ENCODE results near the gene EMB.
"Not testable (repeated sequence)": the region's sequence is repeated elsewhere in the genome, so short reads cannot be mapped to it uniquely, and the experiment has no call there.

The EMB gene

GRCh38 chr5:50369287-50370033, 71.6 kb downstream of the EMB start:
- not testable (repeated sequence) for H4K91ac ChIP-seq (ENCODE audit: low read depth, low read length); H2AFZ ChIP-seq (ENCODE audit: insufficient read depth, low read length, poor library complexity); H2AK5ac ChIP-seq (ENCODE audit: low read length); H2BK12ac ChIP-seq (ENCODE audit: low read length); H3K9me3 ChIP-seq (ENCODE audit: insufficient read depth, low read depth, low read length); H3K27ac ChIP-seq (ENCODE audit: low read depth, low read length); H2BK120ac ChIP-seq (ENCODE audit: insufficient read depth, low read length, poor library complexity); H3K4ac ChIP-seq (ENCODE audit: low read depth, low read length); H3K4me2 ChIP-seq (ENCODE audit: low read length); H3K79me2 ChIP-seq (ENCODE audit: control insufficient read depth, insufficient read depth, low read length, poor library complexity); DNase-seq; H3K14ac ChIP-seq (ENCODE audit: low read length); H3K36me3 ChIP-seq (ENCODE audit: control insufficient read depth in 1 of 2, insufficient read depth in 2 of 2, low read length in 2 of 2); H2BK5ac ChIP-seq (ENCODE audit: low read depth, low read length, poor library complexity); H3K27me3 ChIP-seq (ENCODE audit: insufficient read depth, low read length); H3K18ac ChIP-seq (ENCODE audit: low read length); H3K9ac ChIP-seq (ENCODE audit: low read length); H3K4me3 ChIP-seq (ENCODE audit: low read depth, low read length); H3K79me1 ChIP-seq (ENCODE audit: low read length); H3K4me1 ChIP-seq (ENCODE audit: control insufficient read depth in 1 of 2, insufficient read depth in 2 of 2, low read length in 2 of 2); H4K8ac ChIP-seq (ENCODE audit: low read depth, low read length); H3K23ac ChIP-seq (ENCODE audit: low read length); H4K12ac ChIP-seq (ENCODE audit: low read depth, low read length)
- WGBS (ENCODE audit: extremely low coverage, insufficient coverage, insufficient read length): no CpG with 5 or more reads among the region's 16 CpGs

GRCh38 chr5:50365426-50366251, 75.4 kb downstream of the EMB start:
- H3K36me3 ChIP-seq (ENCODE audit: control insufficient read depth in 1 of 2, insufficient read depth in 2 of 2, low read length in 2 of 2): no peaks in the 10 kb centered on the region
- H4K91ac ChIP-seq (ENCODE audit: low read depth, low read length): no peak overlapping the region
- H3K4me1 ChIP-seq (ENCODE audit: control insufficient read depth in 1 of 2, insufficient read depth in 2 of 2, low read length in 2 of 2): no peaks in the 10 kb centered on the region
- no peak overlapping the region for H3K14ac ChIP-seq (ENCODE audit: low read length)
- no peak overlapping the region for H3K4ac ChIP-seq (ENCODE audit: low read depth, low read length)
- no peaks in the 10 kb centered on the region for H3K27me3 ChIP-seq (ENCODE audit: insufficient read depth, low read length)
- H2BK120ac ChIP-seq (ENCODE audit: insufficient read depth, low read length, poor library complexity): no peak overlapping the region
- no peak overlapping the region for H2BK12ac ChIP-seq (ENCODE audit: low read length)
- peaks cover 6% of the 10 kb centered on the region for H3K9me3 ChIP-seq (ENCODE audit: insufficient read depth, low read depth, low read length)
- no peak for DNase-seq
- no CpG with 5 or more reads among the region's 8 CpGs for WGBS (ENCODE audit: extremely low coverage, insufficient coverage, insufficient read length)
- H3K79me1 ChIP-seq (ENCODE audit: low read length): no peaks in the 10 kb centered on the region
- H3K18ac ChIP-seq (ENCODE audit: low read length): no peak overlapping the region
- no peak overlapping the region for H3K27ac ChIP-seq (ENCODE audit: low read depth, low read length)
- H4K8ac ChIP-seq (ENCODE audit: low read depth, low read length): no peak overlapping the region
- no peaks in the 10 kb centered on the region for H3K79me2 ChIP-seq (ENCODE audit: control insufficient read depth, insufficient read depth, low read length, poor library complexity)
- H3K23ac ChIP-seq (ENCODE audit: low read length): no peak overlapping the region
- no peak overlapping the region for H3K4me2 ChIP-seq (ENCODE audit: low read length)
- H2AK5ac ChIP-seq (ENCODE audit: low read length): no peak overlapping the region
- H3K9ac ChIP-seq (ENCODE audit: low read length): no peak overlapping the region
- no peak overlapping the region for H2AFZ ChIP-seq (ENCODE audit: insufficient read depth, low read length, poor library complexity)
- no peak overlapping the region for H4K12ac ChIP-seq (ENCODE audit: low read depth, low read length)
- H3K4me3 ChIP-seq (ENCODE audit: low read depth, low read length): no peak overlapping the region
- H2BK5ac ChIP-seq (ENCODE audit: low read depth, low read length, poor library complexity): no peak overlapping the region

DNA sequence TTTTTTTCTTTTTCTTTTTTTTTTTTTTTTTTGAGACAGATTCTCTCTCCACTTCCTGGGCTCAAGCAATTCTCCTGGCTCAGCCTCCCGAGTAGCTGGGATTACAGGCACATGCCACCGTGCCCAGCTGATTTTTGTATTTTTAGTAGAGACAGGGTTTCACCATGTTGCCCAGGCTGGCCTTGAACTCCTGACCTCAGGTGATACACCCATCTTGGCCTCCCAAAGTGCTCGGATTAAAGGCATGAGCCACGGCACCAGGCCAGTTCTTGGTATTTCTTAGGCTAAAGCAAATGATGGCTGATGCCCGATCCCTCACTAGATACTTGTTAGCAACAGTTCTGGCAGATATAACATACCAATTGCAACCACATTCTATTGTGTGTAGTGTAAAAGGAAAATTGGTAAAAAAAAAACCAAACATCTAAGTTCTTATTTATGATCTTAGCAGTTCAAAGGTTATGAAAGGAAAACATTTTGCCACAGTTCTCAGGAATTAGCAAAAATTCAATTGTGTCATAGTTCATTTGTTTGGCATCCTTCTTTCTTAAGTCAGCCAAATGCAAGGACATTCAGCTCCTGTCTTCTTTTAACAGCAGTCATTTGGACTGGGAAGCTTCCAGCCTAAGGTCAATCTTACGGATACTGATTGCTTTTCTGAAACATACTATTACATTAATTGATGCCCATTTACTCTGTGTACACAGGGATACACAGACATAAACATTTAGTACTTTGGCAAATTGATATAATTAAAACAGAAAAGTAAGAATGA, 76.4 kb downstream of the EMB start:
- H3K27me3 ChIP-seq (ENCODE audit: insufficient read depth, low read length); H3K23ac ChIP-seq (ENCODE audit: low read length); H2AK5ac ChIP-seq (ENCODE audit: low read length); H3K36me3 ChIP-seq (ENCODE audit: control insufficient read depth in 1 of 2, insufficient read depth in 2 of 2, low read length in 2 of 2); H4K8ac ChIP-seq (ENCODE audit: low read depth, low read length); H3K4ac ChIP-seq (ENCODE audit: low read depth, low read length); H3K14ac ChIP-seq (ENCODE audit: low read length); H3K9me3 ChIP-seq (ENCODE audit: insufficient read depth, low read depth, low read length); H3K27ac ChIP-seq (ENCODE audit: low read depth, low read length); H3K9ac ChIP-seq (ENCODE audit: low read length); H2BK5ac ChIP-seq (ENCODE audit: low read depth, low read length, poor library complexity); H4K91ac ChIP-seq (ENCODE audit: low read depth, low read length); H3K4me1 ChIP-seq (ENCODE audit: control insufficient read depth in 1 of 2, insufficient read depth in 2 of 2, low read length in 2 of 2); H3K79me2 ChIP-seq (ENCODE audit: control insufficient read depth, insufficient read depth, low read length, poor library complexity); H2BK12ac ChIP-seq (ENCODE audit: low read length); H2AFZ ChIP-seq (ENCODE audit: insufficient read depth, low read length, poor library complexity); H2BK120ac ChIP-seq (ENCODE audit: insufficient read depth, low read length, poor library complexity); H3K4me2 ChIP-seq (ENCODE audit: low read length); H3K4me3 ChIP-seq (ENCODE audit: low read depth, low read length); H3K18ac ChIP-seq (ENCODE audit: low read length); DNase-seq; H4K12ac ChIP-seq (ENCODE audit: low read depth, low read length); H3K79me1 ChIP-seq (ENCODE audit: low read length): not testable (repeated sequence)
- no CpG with 5 or more reads among the region's 6 CpGs for WGBS (ENCODE audit: extremely low coverage, insufficient coverage, insufficient read length)

- Histone ChIP-seq H3K23ac (ENCODE audit: low read length) (no peak overlapping the region), H3K79me2 (ENCODE audit: control insufficient read depth, insufficient read depth, low read length, poor library complexity) (no peaks in the 10 kb centered on the region), H3K4ac (ENCODE audit: low read depth, low read length) (no peak overlapping the region), H3K14ac (ENCODE audit: low read length) (no peak overlapping the region), H3K18ac (ENCODE audit: low read length) (no peak overlapping the region), H3K9ac (ENCODE audit: low read length) (no peak overlapping the region), H3K36me3 (ENCODE audit: control insufficient read depth in 1 of 2, insufficient read depth in 2 of 2, low read length in 2 of 2) (no peaks in the 10 kb centered on the region), H4K12ac (ENCODE audit: low read depth, low read length) (no peak overlapping the region), H3K79me1 (ENCODE audit: low read length) (no peaks in the 10 kb centered on the region), H4K8ac (ENCODE audit: low read depth, low read length) (no peak overlapping the region), H3K27me3 (ENCODE audit: insufficient read depth, low read length) (no peaks in the 10 kb centered on the region), H2BK5ac (ENCODE audit: low read depth, low read length, poor library complexity) (no peak overlapping the region), H3K9me3 (ENCODE audit: insufficient read depth, low read depth, low read length) (no peaks in the 10 kb centered on the region), H3K4me3 (ENCODE audit: low read depth, low read length) (no peak overlapping the region), H3K4me2 (ENCODE audit: low read length) (no peak overlapping the region), H3K27ac (ENCODE audit: low read depth, low read length) (no peak overlapping the region), H2AK5ac (ENCODE audit: low read length) (no peak overlapping the region), H2AFZ (ENCODE audit: insufficient read depth, low read length, poor library complexity) (no peak overlapping the region), H2BK12ac (ENCODE audit: low read length) (no peak overlapping the region), H3K4me1 (ENCODE audit: control insufficient read depth in 1 of 2, insufficient read depth in 2 of 2, low read length in 2 of 2) (no peaks in the 10 kb centered on the region), H2BK120ac (ENCODE audit: insufficient read depth, low read length, poor library complexity) (no peak overlapping the region), H4K91ac (ENCODE audit: low read depth, low read length) (no peak overlapping the region)
- no peak for DNase-seq
Measured at GRCh38 chr5:50359187-50359586, 81.9 kb downstream of the EMB start.

All from trophoblast cell (in vitro differentiated cells and primary cell).